Stimulated activated CD4-positive, alpha-beta T cell treated with anti-CD3 and anti-CD28 coated beads, TNF-alpha, amount 100 ng/mL, for 1 hour (primary cell): ENCODE measurements around the gene OGG1.

Experiments
- DNase-seq, 3 donors: peaks; one replicate each; pipeline ENCODE4 v3.0.0-alpha.2; 2020; ENCODE audit warnings: low read depth in 3 of 3, low spot score in 1 of 3

OGG1 gene

DNA sequence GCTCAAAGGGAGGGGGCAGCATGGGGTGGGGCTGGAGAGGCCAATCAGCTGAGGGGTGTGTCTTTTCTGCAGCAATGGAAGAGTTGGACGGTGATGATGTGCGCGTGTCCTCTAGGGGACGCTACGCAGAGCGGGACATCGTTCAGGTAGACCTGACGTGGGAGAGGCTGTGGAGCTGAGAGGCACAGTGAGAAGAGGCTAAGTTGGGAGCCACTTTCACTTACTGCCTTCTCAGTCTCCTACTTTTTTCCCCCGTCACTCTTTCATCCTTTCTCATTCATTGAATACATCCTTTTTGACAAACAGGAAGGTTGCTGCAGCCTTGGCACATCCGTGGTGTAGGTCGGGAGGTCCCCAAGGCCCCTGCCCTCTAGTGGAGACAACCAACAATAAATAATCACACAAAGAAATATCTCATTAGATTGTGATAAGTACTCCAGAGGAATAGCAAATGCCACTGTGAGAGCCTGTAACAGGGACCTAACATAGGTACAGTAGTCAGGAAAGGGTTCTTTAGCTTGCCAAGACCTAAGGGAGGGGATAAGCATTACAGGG, 22.6 kb upstream of the OGG1 start:
- peak in 2 of 3 donors; percentile 15 to 22 for DNase-seq

DNA sequence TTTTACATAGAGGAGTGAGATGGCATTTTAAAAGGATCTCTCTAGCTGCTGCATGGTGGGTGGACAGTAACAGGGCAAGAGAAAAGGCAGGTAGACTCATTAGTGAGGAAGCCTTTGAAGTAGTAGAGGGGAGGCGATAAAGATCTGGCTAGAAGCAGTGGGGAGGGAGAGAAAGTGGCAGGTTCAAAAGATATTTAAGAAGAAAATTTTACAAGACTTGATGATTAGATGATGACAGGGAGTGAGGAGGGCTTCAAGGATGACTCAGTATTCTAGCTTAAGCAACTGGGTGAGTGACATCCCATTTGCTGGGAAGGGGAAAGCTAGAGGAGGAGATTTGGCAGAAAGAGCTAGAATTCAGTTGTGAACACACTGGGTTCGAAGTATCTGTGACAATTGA, 22.0 kb upstream of the OGG1 start:
- no peak for DNase-seq

DNA sequence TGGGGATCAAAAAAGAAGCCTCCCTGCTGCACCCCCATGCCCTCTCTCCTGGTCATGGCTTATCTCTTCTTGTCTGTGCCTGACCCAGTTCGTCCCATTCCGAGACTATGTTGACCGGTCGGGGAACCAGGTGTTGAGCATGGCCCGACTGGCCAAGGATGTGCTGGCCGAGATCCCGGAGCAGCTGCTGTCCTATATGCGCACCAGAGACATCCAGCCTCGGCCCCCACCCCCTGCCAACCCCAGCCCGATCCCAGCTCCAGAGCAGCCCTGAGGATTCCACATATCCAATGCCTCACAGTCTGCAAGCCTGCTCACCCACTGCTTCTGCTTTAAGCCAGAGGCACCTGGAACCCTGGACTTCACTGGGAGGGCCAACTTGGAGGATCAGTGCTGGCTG, 20.3 kb upstream of the OGG1 start:
- DNase-seq: no peak

DNA sequence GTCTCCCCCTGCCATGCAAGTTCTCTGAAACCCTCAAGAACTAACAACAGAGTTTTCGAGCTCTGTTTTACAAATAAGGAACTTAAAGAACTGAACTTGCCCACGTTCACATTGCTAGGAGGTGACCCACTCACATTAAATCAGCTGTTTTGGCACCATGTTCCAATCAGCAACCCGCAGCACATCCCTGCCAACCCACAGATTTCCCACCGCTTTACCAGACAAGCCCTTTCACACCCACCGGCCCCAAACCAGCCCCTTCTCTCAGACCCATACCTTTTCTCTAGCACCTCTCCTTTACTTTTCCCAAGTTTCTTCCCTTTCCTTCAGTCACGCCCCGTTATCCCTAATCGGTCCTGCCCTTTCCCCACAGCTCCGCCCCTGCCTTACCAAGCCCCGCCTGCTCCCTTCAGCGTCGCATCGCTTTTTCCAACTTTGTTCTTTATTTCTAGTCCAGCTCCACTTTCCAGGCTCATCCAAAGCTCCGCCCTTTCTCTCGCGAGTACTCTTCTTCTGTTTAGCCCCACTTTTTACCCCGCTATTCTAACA, 19.0 kb upstream of the OGG1 start:
- DNase-seq: peak in 1 of 3 donors; percentile 11

DNA sequence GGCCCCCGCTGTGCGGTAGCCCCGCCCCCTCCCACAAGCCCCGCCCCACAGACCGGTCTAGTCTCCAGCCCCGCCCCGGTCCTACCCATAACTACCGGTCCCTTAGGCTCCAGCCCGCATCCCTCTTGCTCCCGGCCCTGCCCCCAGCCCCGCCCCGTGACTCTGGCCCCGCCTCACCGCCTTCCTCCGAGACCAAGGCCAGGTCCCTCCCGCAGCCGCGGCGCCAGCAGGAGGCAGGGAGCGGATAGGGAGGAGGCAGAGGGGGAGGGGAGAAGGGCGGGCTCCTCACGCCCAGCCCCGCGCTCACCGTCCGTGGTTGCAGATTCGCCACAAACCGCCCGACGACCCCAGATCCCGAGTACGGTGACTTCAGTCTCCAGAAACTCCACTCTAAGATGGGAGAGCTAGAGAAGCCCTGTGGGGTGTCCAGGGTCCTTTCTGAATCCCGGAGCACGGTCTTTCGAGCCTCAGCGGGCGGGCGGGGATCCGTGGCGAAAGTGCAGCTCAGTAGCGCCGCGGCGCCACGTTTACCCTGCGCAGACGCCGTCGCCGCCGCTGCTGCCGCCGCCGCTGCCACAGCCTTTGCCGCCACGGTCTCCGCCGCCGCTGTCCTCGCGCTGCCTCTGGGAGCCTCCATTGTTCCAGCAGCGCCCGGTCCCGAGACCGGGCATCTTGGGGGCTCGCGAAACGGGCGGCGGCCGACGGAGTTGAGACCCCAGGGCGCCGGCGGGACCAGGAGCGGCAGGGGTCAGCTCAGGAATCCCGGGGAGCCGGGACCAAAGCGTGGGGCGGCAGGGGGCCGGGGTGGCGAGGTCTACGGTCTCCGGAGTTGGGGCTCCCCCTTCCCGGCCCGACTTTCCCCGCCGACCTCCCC, 18.3 kb upstream of the OGG1 start, which contains the start of gene BRPF1:
BRPF1 (plus strand) TSS at position 530 of the 874 bp plus-strand sequence. CDS start 2,406 bp downstream, outside the sequence.
- peak; percentile 99 to 100 (median 99) for DNase-seq

DNA sequence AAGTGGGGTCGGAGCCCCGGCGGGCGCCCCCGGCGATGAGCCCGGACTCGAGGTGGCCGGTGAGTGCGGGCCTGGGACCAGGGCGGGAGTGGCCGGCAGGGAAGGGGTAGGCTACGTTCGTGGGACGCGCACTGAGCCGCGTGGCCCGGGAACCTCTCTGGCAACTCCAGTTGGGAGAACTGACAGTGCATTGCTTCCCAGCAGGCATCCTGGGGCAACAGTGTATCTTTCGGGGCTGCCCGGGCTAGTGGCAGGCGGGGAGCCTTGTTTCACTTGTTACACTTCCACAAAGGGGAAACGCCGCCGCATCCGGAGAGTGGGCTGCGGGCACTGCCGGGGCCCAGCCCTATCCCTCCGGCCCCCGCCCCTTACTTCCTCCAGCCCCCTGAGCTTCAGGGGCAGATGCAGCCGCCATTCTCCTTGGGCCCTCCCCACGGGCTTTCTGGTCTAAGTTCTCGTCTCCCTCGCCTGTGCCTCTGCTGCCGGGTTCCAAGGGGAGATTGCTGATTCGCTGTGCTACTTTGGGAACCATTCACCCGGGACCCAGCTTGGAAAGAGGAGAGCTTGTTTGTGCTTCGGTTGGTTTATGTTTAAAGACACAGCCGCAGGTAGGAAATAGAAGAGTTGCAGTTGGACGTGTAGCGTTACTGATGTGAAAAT, 17.5 kb upstream of the OGG1 start:
- DNase-seq: no peak

DNA sequence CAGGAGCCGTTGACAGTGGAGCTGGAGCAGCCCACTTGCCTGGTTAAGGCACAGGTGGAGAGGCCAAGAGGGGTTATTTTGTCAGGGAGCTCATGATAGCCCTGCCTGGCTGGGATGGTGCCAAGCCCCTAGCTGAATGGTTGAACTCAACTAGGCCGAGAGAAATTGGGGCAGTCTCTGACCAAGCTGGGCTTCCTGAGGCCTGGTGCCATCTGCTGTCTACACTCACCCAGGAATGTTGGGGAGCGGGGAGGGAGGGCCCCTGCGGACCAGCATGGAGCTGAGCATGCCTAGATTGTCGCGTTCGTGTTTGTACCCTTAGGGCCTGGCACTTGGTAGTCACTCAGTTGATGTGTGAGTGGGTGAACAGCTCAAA, 17.0 kb upstream of the OGG1 start:
- no peak for DNase-seq

DNA sequence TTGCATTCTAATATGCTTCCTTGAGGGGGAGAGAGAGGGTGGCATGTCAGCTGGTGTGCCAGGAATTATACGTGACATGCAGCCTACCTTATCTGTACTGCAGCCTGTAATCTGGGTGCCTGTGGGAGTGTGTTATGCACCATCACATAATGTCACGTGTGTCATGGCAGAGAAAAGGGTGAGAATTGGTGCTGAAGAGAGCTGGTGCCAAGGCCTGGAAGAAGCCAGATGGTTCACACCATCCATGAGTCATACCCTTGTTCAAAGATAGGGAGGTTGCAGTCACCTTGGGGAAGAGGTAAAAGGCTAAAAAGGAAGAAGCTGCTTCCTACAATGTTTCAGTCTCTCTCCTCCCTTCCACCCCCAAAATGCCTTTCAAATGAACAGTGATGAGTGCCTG, 12.9 kb upstream of the OGG1 start:
- DNase-seq: no peak

DNA sequence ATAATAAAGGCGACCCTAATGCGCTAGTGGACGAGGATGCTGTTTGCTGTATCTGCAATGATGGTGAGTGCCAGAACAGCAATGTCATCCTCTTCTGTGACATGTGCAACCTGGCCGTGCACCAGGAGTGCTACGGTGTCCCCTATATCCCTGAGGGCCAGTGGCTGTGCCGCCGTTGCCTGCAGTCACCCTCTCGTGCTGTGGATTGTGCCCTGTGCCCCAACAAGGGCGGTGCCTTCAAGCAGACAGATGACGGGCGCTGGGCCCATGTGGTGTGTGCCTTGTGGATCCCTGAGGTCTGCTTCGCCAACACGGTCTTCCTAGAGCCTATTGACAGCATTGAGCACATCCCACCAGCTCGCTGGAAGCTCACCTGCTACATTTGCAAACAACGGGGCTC, 10.6 kb upstream of the OGG1 start:
- DNase-seq: no peak

DNA sequence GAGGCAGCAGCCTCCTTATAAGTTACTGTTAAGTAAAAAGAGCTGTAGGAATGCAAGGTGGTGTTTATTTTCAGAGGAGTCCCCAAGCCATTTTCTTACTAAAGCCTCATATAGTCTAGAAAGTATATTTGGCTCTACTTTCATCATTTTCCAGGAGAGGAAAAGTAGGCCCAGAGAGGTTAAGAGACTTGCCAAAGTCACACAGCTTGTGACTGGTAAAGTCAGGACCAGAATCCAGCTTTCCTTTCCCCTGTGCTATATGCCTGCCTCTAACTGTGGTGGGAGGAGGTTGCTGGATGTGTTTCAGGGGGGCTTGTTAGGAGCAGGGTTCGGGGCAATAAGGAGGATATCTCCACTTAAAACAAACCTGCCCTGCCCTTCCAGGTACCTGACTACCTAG, 7.2 kb upstream of the OGG1 start:
- no peak for DNase-seq

DNA sequence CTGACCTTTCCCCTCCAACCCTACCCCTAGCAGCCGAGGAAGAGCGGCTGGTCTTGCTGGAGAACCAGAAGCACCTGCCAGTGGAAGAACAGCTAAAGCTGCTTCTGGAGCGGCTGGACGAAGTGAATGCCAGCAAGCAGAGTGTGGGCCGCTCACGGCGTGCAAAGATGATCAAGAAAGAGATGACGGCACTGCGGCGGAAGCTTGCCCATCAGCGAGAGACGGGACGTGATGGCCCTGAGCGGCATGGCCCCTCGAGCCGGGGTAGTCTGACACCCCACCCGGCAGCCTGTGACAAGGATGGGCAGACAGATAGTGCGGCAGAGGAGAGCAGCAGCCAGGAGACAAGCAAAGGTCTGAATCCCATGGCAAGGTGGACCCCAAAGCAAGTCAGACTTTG, 6.2 kb upstream of the OGG1 start:
- no peak for DNase-seq

DNA sequence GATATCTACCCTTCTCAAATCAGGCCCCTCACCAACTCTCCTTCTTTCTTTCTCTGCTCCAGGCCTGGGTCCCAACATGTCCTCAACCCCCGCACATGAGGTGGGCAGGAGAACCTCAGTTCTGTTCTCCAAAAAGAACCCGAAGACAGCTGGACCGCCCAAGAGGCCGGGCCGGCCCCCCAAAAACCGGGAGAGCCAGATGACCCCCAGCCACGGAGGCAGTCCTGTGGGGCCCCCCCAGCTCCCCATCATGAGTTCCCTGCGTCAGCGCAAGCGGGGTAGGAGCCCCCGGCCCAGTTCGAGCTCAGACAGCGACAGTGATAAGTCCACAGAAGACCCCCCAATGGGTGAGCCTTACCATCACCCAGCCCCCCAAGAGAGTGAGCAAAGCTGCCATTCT, 5.6 kb upstream of the OGG1 start:
- DNase-seq: no peak

DNA sequence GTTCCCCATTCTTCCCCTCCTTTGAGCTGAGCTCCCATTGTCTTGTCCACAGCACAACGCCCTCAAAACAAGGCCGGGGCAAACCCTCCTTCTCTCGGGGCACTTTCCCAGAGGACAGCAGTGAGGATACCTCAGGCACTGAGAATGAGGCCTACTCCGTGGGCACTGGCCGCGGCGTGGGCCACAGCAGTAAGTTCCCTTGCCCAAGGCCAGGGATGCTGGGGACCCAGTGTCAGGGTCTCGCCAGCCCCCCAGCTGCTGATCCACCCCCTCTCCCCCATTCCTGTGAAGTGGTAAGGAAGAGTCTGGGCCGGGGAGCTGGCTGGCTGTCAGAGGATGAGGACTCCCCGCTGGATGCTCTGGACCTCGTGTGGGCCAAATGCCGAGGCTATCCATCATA, 4.2 kb upstream of the OGG1 start:
- no peak for DNase-seq

DNA sequence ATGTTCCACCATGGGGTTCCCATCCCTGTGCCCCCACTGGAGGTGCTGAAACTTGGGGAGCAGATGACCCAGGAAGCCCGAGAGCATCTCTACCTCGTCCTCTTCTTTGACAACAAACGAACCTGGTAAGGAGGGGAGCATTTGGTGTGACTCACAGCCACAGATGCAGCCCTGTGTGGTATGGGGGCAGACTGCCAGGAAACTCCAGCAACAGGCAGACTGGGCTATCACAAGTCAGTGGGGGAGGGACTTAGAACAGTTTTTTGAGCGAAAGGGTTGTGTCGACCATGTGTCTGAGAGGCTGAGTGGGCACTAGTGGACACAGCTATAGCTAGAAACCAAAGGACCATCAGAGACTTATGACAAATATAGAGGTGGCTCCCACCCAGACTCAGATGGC, 3.4 kb upstream of the OGG1 start:
- no peak for DNase-seq

DNA sequence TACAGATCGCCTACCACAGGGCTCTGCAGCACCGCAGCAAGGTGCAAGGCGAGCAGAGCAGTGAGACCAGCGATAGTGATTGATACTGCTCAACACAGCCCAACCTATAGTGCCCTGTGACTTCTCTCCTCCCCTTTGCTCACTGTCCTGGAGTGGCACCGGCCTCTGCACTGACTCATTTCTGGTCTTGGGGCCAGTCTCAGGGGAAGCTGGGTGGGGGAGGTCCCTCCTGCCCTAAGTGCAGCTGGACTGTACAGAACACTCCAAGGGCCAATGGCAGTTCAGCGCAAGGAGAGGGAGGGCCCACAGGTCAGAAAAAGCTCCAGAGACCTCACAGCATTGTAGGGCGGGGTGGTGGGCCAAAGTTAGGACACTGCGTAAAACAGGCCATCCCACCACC, 2.5 kb upstream of the OGG1 start:
- DNase-seq: no peak

DNA sequence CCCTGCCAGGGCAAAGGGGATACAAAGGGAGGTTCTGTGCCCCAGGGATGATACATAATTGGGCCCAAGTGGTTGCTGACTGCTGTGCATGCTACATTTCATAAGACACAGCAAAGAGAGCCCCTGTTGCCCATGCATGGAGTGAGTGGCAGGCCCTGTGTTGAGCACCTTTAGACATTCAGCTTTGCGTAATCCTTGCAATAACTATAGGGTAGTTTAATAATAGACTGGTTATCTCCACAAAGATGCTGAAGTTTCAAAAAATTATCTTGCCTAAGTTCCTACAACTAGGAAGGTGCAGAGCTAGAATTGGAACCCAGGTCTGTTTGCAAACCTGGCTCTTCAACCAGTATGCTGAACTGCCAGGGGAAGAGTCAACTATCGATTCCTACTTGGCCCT, 1.7 kb upstream of the OGG1 start:
- no peak for DNase-seq

DNA sequence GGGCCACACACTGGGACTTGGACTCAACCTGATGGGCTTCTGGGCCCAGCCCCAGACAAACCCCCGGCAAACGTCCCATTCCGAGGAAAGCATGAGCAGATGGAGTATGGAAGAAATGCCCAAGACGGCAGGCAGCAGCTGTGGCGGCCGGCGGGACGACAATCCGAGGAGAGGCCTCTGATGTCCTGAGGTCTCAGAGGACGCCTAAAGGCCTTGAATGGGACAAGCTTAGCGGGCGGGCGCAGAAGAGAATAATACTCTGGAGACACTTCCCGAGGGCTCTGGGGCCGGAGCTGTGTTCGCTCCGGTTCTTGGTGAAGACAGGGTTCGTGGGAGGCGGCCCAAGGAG, 482 bp upstream of the OGG1 start:
- no peak for DNase-seq

DNA sequence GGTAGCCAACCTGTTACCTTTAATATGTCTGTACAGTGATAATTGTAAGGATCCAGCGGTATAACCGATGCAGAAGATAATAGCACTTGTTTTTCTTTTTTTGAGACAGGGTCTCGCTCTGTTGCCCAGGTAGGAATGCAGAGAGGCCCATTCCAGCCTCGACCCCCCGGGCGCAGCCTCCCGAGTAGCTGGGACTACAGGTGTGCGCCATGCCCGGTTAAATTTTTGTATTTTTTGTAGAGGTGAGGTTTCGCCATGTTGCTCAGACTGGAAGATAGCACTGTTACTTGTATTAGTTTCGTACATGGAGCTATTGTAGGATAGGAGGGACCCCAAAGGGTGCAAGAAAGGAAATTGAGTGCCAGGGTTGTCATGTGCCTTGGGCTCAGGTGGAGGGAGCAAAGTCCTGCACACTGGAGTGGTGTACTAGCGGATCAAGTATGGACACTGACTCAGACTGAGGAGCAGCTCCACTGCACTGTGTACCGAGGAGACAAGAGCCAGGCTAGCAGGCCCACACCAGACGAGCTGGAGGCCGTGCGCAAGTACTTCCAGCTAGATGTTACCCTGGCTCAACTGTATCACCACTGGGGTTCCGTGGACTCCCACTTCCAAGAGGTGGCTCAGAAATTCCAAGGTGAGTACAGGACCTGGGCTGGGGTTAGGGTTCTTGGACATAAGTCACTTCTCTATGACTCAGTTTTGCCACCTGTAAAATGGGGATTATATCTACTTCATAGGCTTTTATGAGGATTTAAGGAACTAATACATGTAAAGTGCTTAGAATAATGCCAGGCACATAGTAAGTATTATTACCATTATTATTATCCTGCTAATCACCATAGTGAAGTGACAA, 1.0 kb downstream of the OGG1 start:
- DNase-seq: no peak

DNA sequence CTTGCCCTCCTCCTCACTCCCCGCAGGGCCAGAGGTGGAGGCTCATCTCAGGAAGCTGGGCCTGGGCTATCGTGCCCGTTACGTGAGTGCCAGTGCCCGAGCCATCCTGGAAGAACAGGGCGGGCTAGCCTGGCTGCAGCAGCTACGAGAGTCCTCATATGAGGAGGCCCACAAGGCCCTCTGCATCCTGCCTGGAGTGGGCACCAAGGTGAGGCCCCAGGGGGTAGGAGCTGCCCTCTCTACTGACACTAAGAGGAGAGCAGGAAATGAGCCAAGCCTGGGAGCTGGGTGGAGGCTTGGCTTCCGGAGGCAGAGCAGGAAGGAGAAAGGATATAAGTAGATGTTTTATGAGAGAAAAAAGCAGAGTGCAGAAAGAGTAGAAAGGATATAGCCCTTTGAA, 4.9 kb downstream of the OGG1 start:
- no peak for DNase-seq

DNA sequence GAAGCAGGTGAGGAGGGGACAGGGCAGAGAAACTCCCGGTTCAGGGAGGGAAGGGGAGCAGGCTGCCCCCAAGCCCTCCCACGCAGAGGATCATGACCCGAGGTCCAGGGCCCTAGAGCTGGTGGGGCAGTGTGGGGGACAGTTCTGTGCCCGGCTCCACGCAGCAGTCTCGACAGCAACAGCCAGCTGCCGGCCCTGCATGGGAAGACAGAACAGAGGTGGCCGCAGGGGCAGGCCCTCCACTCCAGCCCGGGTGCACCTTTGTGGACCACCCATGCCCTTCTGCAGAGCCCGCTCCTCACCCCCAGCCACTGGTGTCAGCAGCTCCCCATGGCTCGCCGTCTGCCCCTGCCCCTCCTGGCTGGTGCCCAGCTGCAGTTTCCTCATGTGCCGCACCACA, 7.7 kb downstream of the OGG1 start:
- DNase-seq: no peak

DNA sequence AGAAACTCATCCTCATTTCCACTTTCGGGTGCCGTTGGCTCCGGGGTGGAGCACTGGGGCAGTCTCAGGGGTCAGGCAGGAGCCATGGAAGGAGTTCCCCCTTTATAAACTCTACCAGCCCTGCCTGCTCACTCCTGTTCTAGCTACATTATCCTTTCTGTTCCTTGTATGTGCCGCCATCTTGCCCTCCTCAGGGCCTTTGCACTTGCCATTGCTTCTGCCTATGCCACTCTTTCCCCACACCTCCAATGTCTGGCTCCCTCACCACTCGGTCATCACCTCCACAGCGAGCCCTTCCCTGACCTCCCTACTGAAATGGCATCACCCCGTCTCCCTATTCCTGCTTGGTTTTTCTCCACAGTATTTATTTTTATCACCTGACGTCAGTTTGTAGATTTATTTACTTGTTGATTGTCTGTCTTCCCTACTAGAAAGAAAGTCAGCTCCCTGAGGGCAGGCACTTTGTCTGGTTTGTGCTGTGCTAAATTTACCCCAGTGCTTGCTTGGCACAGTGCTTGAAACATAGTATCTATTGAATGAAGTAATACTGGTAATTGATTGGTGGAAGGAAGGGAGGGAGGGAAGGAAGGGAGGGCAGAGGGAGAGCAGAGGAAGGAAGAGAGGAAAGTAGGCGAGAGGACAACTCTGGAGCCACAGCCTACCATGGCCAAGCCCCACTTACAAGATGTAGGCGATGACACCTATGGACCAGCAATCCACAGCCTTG, 11.2 kb downstream of the OGG1 start:
- no peak for DNase-seq
